Anterior cingulate cortex (tissue), 58 donors: ENCODE results near the gene CCDC24.

Source experiments
- DNase-seq, 58 donors: peaks; one replicate each; lab custom pipeline; 2025; lab: John Stamatoyannopoulos, UW

CCDC24 gene

DNA sequence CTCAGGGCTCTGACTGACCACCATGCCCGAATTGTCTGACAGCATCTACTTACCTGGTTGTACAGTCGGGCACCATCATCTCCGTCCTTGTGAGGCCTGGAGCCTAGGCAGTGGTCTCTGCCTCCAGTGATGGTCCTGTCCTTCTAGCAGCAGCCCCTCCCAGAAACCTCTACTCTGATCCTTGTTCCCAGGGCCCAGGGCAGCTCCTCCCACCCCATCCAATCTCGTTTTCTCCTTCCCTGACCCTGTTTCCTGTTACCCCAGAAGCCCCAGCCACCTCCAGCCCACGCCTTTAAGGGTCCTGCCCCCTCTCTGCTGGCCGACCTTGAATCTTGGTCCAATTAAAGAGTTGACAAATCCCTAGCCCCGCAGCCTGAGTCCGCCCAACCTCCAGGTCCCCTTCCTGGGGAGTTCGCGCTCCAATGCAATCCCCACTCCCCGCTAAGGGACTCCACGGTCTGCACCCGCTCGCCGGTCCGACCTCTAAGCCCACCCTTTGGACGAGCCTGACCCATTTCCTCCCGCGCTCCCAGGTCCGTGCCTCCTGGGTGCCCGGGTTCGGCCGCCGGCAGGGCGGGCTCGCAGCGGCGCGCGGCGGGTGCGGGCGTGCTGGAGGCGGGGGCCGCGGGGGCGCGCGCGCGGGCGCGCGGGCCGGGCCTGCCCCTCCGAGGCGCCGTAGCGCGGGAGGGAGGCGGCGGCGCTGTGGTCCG, 12.7 kb upstream of the CCDC24 start, which contains the start of gene B4GALT2:
Gene B4GALT2, plus strand, starts transcription at position 660 of the 710 bp plus-strand sequence. CDS start 1,951 bp downstream, outside the sequence.
- DNase-seq: peak in 39 of 58 donors; percentile 10 to 66 (median 31)

DNA sequence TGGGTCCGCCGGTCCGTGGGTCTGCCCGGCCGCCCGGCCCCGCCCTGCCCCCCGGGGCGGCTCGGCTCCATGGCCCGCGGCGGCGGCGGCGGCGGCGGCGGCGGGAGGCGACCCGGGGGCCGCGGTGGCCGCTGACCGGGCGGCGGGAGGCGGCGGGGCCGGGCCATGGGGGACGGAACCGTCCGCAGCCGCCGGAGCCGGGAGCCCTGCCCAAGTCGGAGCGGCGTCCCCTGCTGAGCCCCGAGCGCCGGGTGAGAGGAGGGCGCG, 12.2 kb upstream of the CCDC24 start:
- no peak for DNase-seq

- peak in 29 of 58 donors; percentile 7 to 56 (median 33) for DNase-seq
Observed at GRCh38 chr1:43979528-43980254, 11.7 kb upstream of the CCDC24 start.

DNA sequence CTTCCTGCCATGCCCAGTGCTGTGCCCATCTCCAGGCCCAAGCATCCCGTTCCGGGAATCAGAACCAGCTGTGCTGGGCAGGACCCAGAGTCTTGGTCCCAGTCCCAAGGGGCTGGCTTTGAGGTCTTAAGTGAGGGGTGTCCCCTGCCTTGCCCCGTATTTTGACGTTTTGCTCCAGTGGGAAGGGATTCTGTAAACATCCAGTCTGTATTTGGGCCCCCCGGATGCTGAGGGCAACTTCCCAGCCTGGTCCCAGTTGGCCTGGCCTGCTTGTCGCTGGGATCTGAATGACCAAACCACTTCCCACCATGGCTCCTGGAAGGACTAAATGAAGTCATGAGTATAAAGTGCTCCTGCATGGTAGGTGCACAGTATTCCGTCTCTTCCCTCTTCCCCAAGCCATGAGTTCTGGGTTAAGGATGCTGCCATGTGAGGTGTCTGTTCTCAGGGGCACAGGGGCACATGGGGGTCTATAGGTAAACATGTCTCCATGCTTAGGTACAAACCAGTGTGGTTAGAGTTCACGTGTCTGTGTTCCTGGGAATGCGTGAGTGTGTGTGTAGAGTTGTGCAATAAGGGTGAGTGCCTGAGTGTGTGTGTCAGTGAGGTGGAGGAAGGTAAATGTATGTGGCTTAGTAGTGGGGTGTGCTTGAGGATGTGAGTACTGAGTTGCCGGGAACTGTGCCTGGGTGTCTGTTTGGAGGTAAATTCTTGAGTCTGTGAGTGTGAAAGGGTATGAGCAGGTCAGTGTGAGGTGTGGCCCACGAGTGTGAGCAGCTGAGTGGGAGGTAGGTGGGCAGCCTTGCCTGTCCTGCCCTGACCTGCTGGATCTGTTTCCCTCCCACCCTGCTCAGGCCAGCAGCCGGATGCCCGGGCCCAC, 10.9 kb upstream of the CCDC24 start:
- DNase-seq: no peak

DNA sequence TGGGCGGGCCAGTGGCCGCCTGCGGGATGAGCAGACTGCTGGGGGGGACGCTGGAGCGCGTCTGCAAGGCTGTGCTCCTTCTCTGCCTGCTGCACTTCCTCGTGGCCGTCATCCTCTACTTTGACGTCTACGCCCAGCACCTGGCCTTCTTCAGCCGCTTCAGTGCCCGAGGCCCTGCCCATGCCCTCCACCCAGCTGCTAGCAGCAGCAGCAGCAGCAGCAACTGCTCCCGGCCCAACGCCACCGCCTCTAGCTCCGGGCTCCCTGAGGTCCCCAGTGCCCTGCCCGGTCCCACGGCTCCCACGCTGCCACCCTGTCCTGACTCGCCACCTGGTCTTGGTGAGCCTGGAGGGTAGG, 10.3 kb upstream of the CCDC24 start:
- no peak for DNase-seq

DNA sequence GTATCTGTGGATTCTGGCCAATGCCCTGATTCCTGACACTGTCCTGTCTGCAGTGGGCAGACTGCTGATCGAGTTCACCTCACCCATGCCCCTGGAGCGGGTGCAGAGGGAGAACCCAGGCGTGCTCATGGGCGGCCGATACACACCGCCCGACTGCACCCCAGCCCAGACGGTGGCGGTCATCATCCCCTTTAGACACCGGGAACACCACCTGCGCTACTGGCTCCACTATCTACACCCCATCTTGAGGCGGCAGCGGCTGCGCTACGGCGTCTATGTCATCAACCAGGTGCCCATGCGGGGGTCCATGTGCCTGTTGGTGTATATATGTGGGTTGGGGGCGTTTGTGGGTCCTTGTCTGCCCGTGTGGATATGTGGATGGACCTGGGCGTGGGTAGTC, 9.8 kb upstream of the CCDC24 start:
- DNase-seq: no peak

- no peak for DNase-seq
Observed at GRCh38 chr1:43982241-43982640, 9.2 kb upstream of the CCDC24 start.

- peak in 21 of 58 donors; percentile 12 to 76 (median 37) for DNase-seq
Observed at GRCh38 chr1:43982808-43983207, 8.6 kb upstream of the CCDC24 start.

DNA sequence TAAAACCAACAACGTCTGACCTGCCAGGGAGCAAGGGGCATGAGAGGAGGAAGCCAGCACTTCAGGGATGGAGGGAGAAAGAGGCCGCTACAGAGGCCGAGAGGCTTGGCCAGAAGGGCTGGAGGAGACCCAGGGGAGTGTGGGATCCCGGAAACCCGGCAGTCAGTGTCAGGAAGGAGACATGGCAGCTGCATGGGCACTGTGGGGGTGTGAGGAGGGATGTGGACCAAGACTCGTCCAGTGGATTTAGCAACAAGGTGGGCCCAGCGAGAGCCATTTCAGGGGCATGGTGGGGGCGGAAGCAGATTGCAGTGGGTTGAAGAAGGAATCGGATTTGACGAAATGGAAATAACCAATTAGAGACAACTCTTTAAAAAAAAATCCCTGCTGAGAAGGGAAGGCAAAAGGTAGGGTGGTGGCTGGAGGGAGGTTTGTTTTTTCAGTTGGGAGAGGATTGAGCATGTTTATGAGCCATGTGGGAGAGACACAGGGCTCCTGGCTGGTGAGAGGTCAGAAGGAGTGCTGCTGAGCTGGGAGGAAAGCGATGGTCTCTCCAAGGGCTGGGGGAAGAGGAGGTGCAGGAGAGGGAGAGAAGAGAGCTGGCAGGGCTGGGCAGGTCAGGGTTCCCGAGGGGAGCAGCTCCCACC, 8.0 kb upstream of the CCDC24 start:
- peak in 11 of 58 donors; percentile 12 to 73 (median 38) for DNase-seq

GRCh38 chr1:43984855-43985254, 6.5 kb upstream of the CCDC24 start:
- no peak for DNase-seq

- DNase-seq: no peak
Observed at GRCh38 chr1:43985984-43986595, 5.3 kb upstream of the CCDC24 start.

- no peak for DNase-seq
Observed at GRCh38 chr1:43986712-43987111, 4.7 kb upstream of the CCDC24 start.

- no peak for DNase-seq
Observed at GRCh38 chr1:43987159-43987902, 4.1 kb upstream of the CCDC24 start.

GRCh38 chr1:43990271-43991199, 864 bp upstream of the CCDC24 start:
- no peak for DNase-seq

- no peak for DNase-seq
Observed at GRCh38 chr1:43991200-43991475, 261 bp upstream of the CCDC24 start.

GRCh38 chr1:43992232-43992995, 1.0 kb downstream of the CCDC24 start:
- DNase-seq: no peak

GRCh38 chr1:43993206-43993914, 2.0 kb downstream of the CCDC24 start:
- DNase-seq: no peak
